ENCODE data around the gene NUDT5.

- TF ChIP-seq CTCF (IDR thresholded peaks at IDR 0.05): no peak
- no peak for TF ChIP-seq EP300 (IDR thresholded peaks at IDR 0.05; ENCODE audit: low read depth)
Observed at GRCh38 chr10:12213621-12214020, 17.9 kb upstream of the NUDT5 start.
